ENCODE measurements around the gene GZMM.

Gene GZMM

GRCh38 chr19:571566-571974 lies 27.7 kb downstream of the GZMM start:
- H3K4ac ChIP-seq (ENCODE audit: low read depth, low read length) = peak overlapping the region; percentile 24
- no CpG with 5 or more reads among the region's 14 CpGs for WGBS (ENCODE audit: extremely low coverage, insufficient coverage, insufficient read length)
- H3K9ac ChIP-seq (ENCODE audit: low read length) = no peak overlapping the region
- H2BK12ac ChIP-seq (ENCODE audit: low read length) = peak overlapping the region; percentile 86
- peaks cover 32% of the 10 kb centered on the region for H3K79me2 ChIP-seq (ENCODE audit: control insufficient read depth, insufficient read depth, low read length, poor library complexity)
- peaks cover 25 to 39% of the 10 kb centered on the region in 2 experiments for H3K4me1 ChIP-seq (ENCODE audit: control insufficient read depth in 1 of 2, insufficient read depth in 2 of 2, low read length in 2 of 2)
- peak overlapping the region; percentile 88 for H3K14ac ChIP-seq (ENCODE audit: low read length)
- no peak for DNase-seq
- peaks cover 26% of the 10 kb centered on the region for H3K79me1 ChIP-seq (ENCODE audit: low read length)
- H4K91ac ChIP-seq (ENCODE audit: low read depth, low read length) = peak overlapping the region; percentile 91
- peak overlapping the region; percentile 47 for H2AFZ ChIP-seq (ENCODE audit: insufficient read depth, low read length, poor library complexity)
- peak overlapping the region; percentile 44 for H2AK5ac ChIP-seq (ENCODE audit: low read length)
- H4K8ac ChIP-seq (ENCODE audit: low read depth, low read length) = peak overlapping the region; percentile 76
- H3K4me2 ChIP-seq (ENCODE audit: low read length) = peak overlapping the region; percentile 81
- H3K27me3 ChIP-seq (ENCODE audit: insufficient read depth, low read length) = no peaks in the 10 kb centered on the region
- H2BK5ac ChIP-seq (ENCODE audit: low read depth, low read length, poor library complexity) = peak overlapping the region; percentile 86
- H3K23ac ChIP-seq (ENCODE audit: low read length) = no peak overlapping the region
- H4K12ac ChIP-seq (ENCODE audit: low read depth, low read length) = peak overlapping the region; percentile 52
- peaks cover 3% of the 10 kb centered on the region for H3K9me3 ChIP-seq (ENCODE audit: insufficient read depth, low read depth, low read length)
- H3K27ac ChIP-seq (ENCODE audit: low read depth, low read length) = peak overlapping the region; percentile 85
- H3K4me3 ChIP-seq (ENCODE audit: low read depth, low read length) = peak overlapping the region; percentile 45
- H3K36me3 ChIP-seq (ENCODE audit: control insufficient read depth in 1 of 2, insufficient read depth in 2 of 2, low read length in 2 of 2) = peaks cover 0 to 3% of the 10 kb centered on the region in 2 experiments
- peak overlapping the region; percentile 60 for H3K18ac ChIP-seq (ENCODE audit: low read length)
- peak overlapping the region; percentile 82 for H2BK120ac ChIP-seq (ENCODE audit: insufficient read depth, low read length, poor library complexity)

DNA sequence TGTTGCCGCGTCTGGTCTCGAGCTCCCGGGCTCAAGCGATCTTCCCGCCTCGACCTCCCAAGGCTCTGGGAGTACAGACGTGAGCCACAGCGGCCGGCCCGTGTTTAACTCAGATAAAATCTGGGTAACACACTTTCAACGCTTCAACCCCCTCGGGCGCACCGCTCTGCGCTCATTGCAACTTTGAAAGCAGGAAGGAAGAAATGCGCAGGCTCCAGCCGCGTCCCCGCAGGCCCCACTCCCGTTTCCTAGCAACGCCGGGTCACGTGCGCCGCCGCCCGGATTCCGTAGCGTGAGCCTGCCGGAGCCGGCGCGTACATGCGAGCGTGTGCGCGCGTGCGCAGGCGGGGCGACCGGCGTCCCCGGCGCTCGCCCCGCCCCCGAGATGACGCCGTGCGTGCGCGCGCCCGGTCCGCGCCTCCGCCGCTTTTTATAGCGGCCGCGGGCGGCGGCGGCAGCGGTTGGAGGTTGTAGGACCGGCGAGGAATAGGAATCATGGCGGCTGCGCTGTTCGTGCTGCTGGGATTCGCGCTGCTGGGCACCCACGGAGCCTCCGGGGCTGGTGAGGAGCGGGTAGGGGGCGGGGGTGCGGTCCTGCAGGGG lies 28.4 kb downstream of the GZMM start, which contains the start of gene BSG:
Gene BSG (plus strand): TSS at position 457 of the 603 bp plus-strand sequence. CDS start 39 bp downstream, at position 496.
- no peaks in the 10 kb centered on the region for H3K27me3 ChIP-seq (ENCODE audit: insufficient read depth, low read length)
- peak within 1 kb of the TSS; percentile 85 for H3K27ac ChIP-seq (ENCODE audit: low read depth, low read length)
- H2BK12ac ChIP-seq (ENCODE audit: low read length) = peak within 1 kb of the TSS; percentile 86
- WGBS (ENCODE audit: extremely low coverage, insufficient coverage, insufficient read length) = no CpG with 5 or more reads among the region's 79 CpGs
- H3K23ac ChIP-seq (ENCODE audit: low read length) = no peak within 1 kb of the TSS
- peaks cover 20% of the 10 kb centered on the region for H3K79me1 ChIP-seq (ENCODE audit: low read length)
- peak within 1 kb of the TSS; percentile 76 for H4K8ac ChIP-seq (ENCODE audit: low read depth, low read length)
- peaks cover 39% of the 10 kb centered on the region for H3K79me2 ChIP-seq (ENCODE audit: control insufficient read depth, insufficient read depth, low read length, poor library complexity)
- peaks cover 3% of the 10 kb centered on the region for H3K9me3 ChIP-seq (ENCODE audit: insufficient read depth, low read depth, low read length)
- peak within 1 kb of the TSS; percentile 82 for H2BK120ac ChIP-seq (ENCODE audit: insufficient read depth, low read length, poor library complexity)
- H3K4me1 ChIP-seq (ENCODE audit: control insufficient read depth in 1 of 2, insufficient read depth in 2 of 2, low read length in 2 of 2) = peaks cover 19 to 38% of the 10 kb centered on the region in 2 experiments
- peak within 1 kb of the TSS; percentile 91 for H4K91ac ChIP-seq (ENCODE audit: low read depth, low read length)
- H3K4ac ChIP-seq (ENCODE audit: low read depth, low read length) = peak within 1 kb of the TSS; percentile 65
- DNase-seq = peak; percentile 100
- H2AK5ac ChIP-seq (ENCODE audit: low read length) = peak within 1 kb of the TSS; percentile 92
- H4K12ac ChIP-seq (ENCODE audit: low read depth, low read length) = peak within 1 kb of the TSS; percentile 52
- H2BK5ac ChIP-seq (ENCODE audit: low read depth, low read length, poor library complexity) = peak within 1 kb of the TSS; percentile 86
- peak within 1 kb of the TSS; percentile 98 for H3K4me3 ChIP-seq (ENCODE audit: low read depth, low read length)
- H3K14ac ChIP-seq (ENCODE audit: low read length) = peak within 1 kb of the TSS; percentile 88
- peaks cover 6 to 10% of the 10 kb centered on the region in 2 experiments for H3K36me3 ChIP-seq (ENCODE audit: control insufficient read depth in 1 of 2, insufficient read depth in 2 of 2, low read length in 2 of 2)
- H3K9ac ChIP-seq (ENCODE audit: low read length) = peak within 1 kb of the TSS; percentile 98
- H2AFZ ChIP-seq (ENCODE audit: insufficient read depth, low read length, poor library complexity) = peak within 1 kb of the TSS; percentile 62
- H3K18ac ChIP-seq (ENCODE audit: low read length) = peak within 1 kb of the TSS; percentile 98
- H3K4me2 ChIP-seq (ENCODE audit: low read length) = peak within 1 kb of the TSS; percentile 87

DNA sequence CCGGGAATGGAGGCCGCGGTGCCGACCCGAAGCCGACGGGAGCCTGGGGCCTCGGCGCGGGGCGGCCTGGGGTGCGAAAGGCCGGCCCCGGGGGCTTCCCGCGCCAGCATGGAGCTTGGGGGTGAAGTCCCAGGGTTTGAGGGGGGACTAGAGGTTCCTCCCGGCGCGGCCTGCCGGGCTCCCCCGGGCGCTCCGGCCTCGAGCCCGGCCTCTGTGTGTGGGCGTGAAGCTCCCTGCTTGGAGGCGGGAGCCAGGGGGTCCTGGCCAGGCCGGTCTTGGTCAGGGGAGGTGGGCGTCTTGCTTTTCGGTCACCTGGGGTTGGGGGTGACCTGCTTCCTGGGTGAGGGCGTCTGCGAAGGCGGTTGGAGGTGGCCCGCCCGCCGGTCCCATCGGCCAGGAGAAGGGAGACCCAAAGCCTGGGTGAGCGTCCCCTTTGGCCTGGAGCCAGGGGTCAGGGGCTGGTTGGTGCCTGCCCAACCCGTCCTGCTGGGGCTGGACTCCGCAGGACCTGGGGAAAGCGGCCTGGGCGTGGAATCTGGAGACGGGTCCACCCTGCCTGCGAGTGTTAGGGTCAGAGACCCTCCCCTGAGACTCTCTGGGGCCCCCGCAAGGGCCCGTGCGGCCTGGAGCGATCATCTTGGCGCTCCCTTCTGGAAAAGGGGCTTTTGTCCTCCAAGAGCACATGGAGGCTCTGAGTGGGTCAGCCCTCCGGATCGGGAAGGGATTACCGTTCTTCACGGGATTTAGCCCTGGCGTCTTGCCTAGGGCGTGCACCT lies 29.1 kb downstream of the GZMM start:
- H3K79me1 ChIP-seq (ENCODE audit: low read length) = peaks cover 18% of the 10 kb centered on the region
- peak overlapping the region; percentile 38 for H3K14ac ChIP-seq (ENCODE audit: low read length)
- peak overlapping the region; percentile 87 for H4K91ac ChIP-seq (ENCODE audit: low read depth, low read length)
- H3K9me3 ChIP-seq (ENCODE audit: insufficient read depth, low read depth, low read length) = no peaks in the 10 kb centered on the region
- H3K79me2 ChIP-seq (ENCODE audit: control insufficient read depth, insufficient read depth, low read length, poor library complexity) = peaks cover 45% of the 10 kb centered on the region
- no CpG with 5 or more reads among the region's 55 CpGs for WGBS (ENCODE audit: extremely low coverage, insufficient coverage, insufficient read length)
- peak overlapping the region; percentile 31 for H4K8ac ChIP-seq (ENCODE audit: low read depth, low read length)
- peak overlapping the region; percentile 98 for H3K4me3 ChIP-seq (ENCODE audit: low read depth, low read length)
- peak overlapping the region; percentile 98 for H3K18ac ChIP-seq (ENCODE audit: low read length)
- peaks cover 13 to 17% of the 10 kb centered on the region in 2 experiments for H3K36me3 ChIP-seq (ENCODE audit: control insufficient read depth in 1 of 2, insufficient read depth in 2 of 2, low read length in 2 of 2)
- peak overlapping the region; percentile 92 for H2AK5ac ChIP-seq (ENCODE audit: low read length)
- peak in 1 of 2 donors; percentile 49 for DNase-seq
- peak overlapping the region; percentile 80 for H2BK120ac ChIP-seq (ENCODE audit: insufficient read depth, low read length, poor library complexity)
- no peaks in the 10 kb centered on the region for H3K27me3 ChIP-seq (ENCODE audit: insufficient read depth, low read length)
- H3K27ac ChIP-seq (ENCODE audit: low read depth, low read length) = peak overlapping the region; percentile 76
- H4K12ac ChIP-seq (ENCODE audit: low read depth, low read length) = peak overlapping the region; percentile 1
- peak overlapping the region; percentile 62 for H2AFZ ChIP-seq (ENCODE audit: insufficient read depth, low read length, poor library complexity)
- peak overlapping the region; percentile 65 for H3K4ac ChIP-seq (ENCODE audit: low read depth, low read length)
- peak overlapping the region; percentile 85 for H2BK5ac ChIP-seq (ENCODE audit: low read depth, low read length, poor library complexity)
- H3K4me1 ChIP-seq (ENCODE audit: control insufficient read depth in 1 of 2, insufficient read depth in 2 of 2, low read length in 2 of 2) = peaks cover 16 to 32% of the 10 kb centered on the region in 2 experiments
- H2BK12ac ChIP-seq (ENCODE audit: low read length) = peak overlapping the region; percentile 28
- peak overlapping the region; percentile 87 for H3K4me2 ChIP-seq (ENCODE audit: low read length)
- H3K9ac ChIP-seq (ENCODE audit: low read length) = peak overlapping the region; percentile 98
- H3K23ac ChIP-seq (ENCODE audit: low read length) = no peak overlapping the region

GRCh38 chr19:573519-573825 lies 29.6 kb downstream of the GZMM start:
- no peaks in the 10 kb centered on the region for H3K9me3 ChIP-seq (ENCODE audit: insufficient read depth, low read depth, low read length)
- H2AFZ ChIP-seq (ENCODE audit: insufficient read depth, low read length, poor library complexity) = peak overlapping the region; percentile 23
- H3K4me2 ChIP-seq (ENCODE audit: low read length) = peak overlapping the region; percentile 87
- no peaks in the 10 kb centered on the region for H3K27me3 ChIP-seq (ENCODE audit: insufficient read depth, low read length)
- H2BK5ac ChIP-seq (ENCODE audit: low read depth, low read length, poor library complexity) = no peak overlapping the region
- H2BK12ac ChIP-seq (ENCODE audit: low read length) = peak overlapping the region; percentile 51
- peak overlapping the region; percentile 38 for H3K14ac ChIP-seq (ENCODE audit: low read length)
- H4K91ac ChIP-seq (ENCODE audit: low read depth, low read length) = peak overlapping the region; percentile 87
- H3K4me1 ChIP-seq (ENCODE audit: control insufficient read depth in 1 of 2, insufficient read depth in 2 of 2, low read length in 2 of 2) = peaks cover 16 to 30% of the 10 kb centered on the region in 2 experiments
- H3K79me2 ChIP-seq (ENCODE audit: control insufficient read depth, insufficient read depth, low read length, poor library complexity) = peaks cover 48% of the 10 kb centered on the region
- no peak overlapping the region for H3K18ac ChIP-seq (ENCODE audit: low read length)
- WGBS (ENCODE audit: extremely low coverage, insufficient coverage, insufficient read length) = no CpG with 5 or more reads among the region's 15 CpGs
- H2AK5ac ChIP-seq (ENCODE audit: low read length) = no peak overlapping the region
- peak overlapping the region; percentile 65 for H3K4ac ChIP-seq (ENCODE audit: low read depth, low read length)
- peak overlapping the region; percentile 31 for H4K8ac ChIP-seq (ENCODE audit: low read depth, low read length)
- no peak overlapping the region for H4K12ac ChIP-seq (ENCODE audit: low read depth, low read length)
- peaks cover 16 to 22% of the 10 kb centered on the region in 2 experiments for H3K36me3 ChIP-seq (ENCODE audit: control insufficient read depth in 1 of 2, insufficient read depth in 2 of 2, low read length in 2 of 2)
- no peak overlapping the region for H3K27ac ChIP-seq (ENCODE audit: low read depth, low read length)
- peak overlapping the region; percentile 98 for H3K9ac ChIP-seq (ENCODE audit: low read length)
- H3K4me3 ChIP-seq (ENCODE audit: low read depth, low read length) = peak overlapping the region; percentile 98
- H3K79me1 ChIP-seq (ENCODE audit: low read length) = peaks cover 18% of the 10 kb centered on the region
- peak in 1 of 2 donors; percentile 20 for DNase-seq
- H2BK120ac ChIP-seq (ENCODE audit: insufficient read depth, low read length, poor library complexity) = peak overlapping the region; percentile 11
- H3K23ac ChIP-seq (ENCODE audit: low read length) = no peak overlapping the region

All from trophoblast cell (in vitro differentiated cells and primary cell).